ENCODE data around the gene ATR.
"Not testable (repeated sequence)": the region's sequence is repeated elsewhere in the genome, so short reads cannot be mapped to it uniquely, and the experiment has no call there.

Gene ATR

GRCh38 chr3:142460689-142461088 lies 117.8 kb downstream of the ATR start:
- no peak for TF ChIP-seq ZNF274 (IDR thresholded peaks at IDR 0.05; ENCODE audit: low read depth, low read length)

GRCh38 chr3:142459929-142460328 lies 118.6 kb downstream of the ATR start:
- no peak for TF ChIP-seq ZNF274 (IDR thresholded peaks at IDR 0.05; ENCODE audit: low read depth, low read length)
- H3K4me3 ChIP-seq (ENCODE audit: low read length), result no peak overlapping the region

More at GRCh38 chr3:142460689-142461088, 117.8 kb downstream of the ATR start:
- H3K4me3 ChIP-seq (ENCODE audit: low read length), result no peak overlapping the region

GRCh38 chr3:142459096-142459495 lies 119.4 kb downstream of the ATR start:
- H3K4me3 ChIP-seq (ENCODE audit: low read length), result no peak overlapping the region
- no peak for TF ChIP-seq ZNF274 (IDR thresholded peaks at IDR 0.05; ENCODE audit: low read depth, low read length)

- TF ChIP-seq ZNF274 (IDR thresholded peaks at IDR 0.05; ENCODE audit: low read depth, low read length), result no peak
- no peak overlapping the region for H3K4me3 ChIP-seq (ENCODE audit: low read length)
Observed at GRCh38 chr3:142450881-142451280, 127.7 kb downstream of the ATR start.

- no peak for TF ChIP-seq ZNF274 (IDR thresholded peaks at IDR 0.05; ENCODE audit: low read depth, low read length)
- H3K4me3 ChIP-seq (ENCODE audit: low read length), result no peak overlapping the region
Observed at GRCh38 chr3:142450189-142450588, 128.3 kb downstream of the ATR start.

- peak within 1 kb of the TSS; percentile 90 for H3K4me3 ChIP-seq (ENCODE audit: low read length)
- no peak for TF ChIP-seq ZNF274 (IDR thresholded peaks at IDR 0.05; ENCODE audit: low read depth, low read length)
Observed at GRCh38 chr3:142447852-142448823, 130.4 kb downstream of the ATR start, which contains the start of gene XRN1. Gene XRN1 (minus strand): TSS chr3:142448037. CDS start chr3:142447944, 93 bp downstream.

- peak overlapping the region; percentile 90 for H3K4me3 ChIP-seq (ENCODE audit: low read length)
- TF ChIP-seq ZNF274 (IDR thresholded peaks at IDR 0.05; ENCODE audit: low read depth, low read length), result no peak
Observed at GRCh38 chr3:142447301-142447851, 131.2 kb downstream of the ATR start.

- TF ChIP-seq ZNF274 (IDR thresholded peaks at IDR 0.05; ENCODE audit: low read depth, low read length), result no peak
- H3K4me3 ChIP-seq (ENCODE audit: low read length), result peak overlapping the region; percentile 90
Observed at GRCh38 chr3:142445816-142446254, 132.7 kb downstream of the ATR start.

- no peak overlapping the region for H3K4me3 ChIP-seq (ENCODE audit: low read length)
- no peak for TF ChIP-seq ZNF274 (IDR thresholded peaks at IDR 0.05; ENCODE audit: low read depth, low read length)
Observed at GRCh38 chr3:142444343-142444742, 134.2 kb downstream of the ATR start.

- H3K4me3 ChIP-seq (ENCODE audit: low read length), result not testable (repeated sequence)
Observed at GRCh38 chr3:142443060-142443459, 135.5 kb downstream of the ATR start.

GRCh38 chr3:142439499-142440220 lies 138.9 kb downstream of the ATR start:
- not testable (repeated sequence) for H3K4me3 ChIP-seq (ENCODE audit: low read length)

GRCh38 chr3:142438096-142438495 lies 140.4 kb downstream of the ATR start:
- H3K4me3 ChIP-seq (ENCODE audit: low read length), result not testable (repeated sequence)

- no peak overlapping the region for H3K4me3 ChIP-seq (ENCODE audit: low read length)
- TF ChIP-seq ZNF274 (IDR thresholded peaks at IDR 0.05; ENCODE audit: low read depth, low read length), result no peak
Observed at GRCh38 chr3:142436951-142437585, 141.5 kb downstream of the ATR start.

- H3K4me3 ChIP-seq (ENCODE audit: low read length), result no peak overlapping the region
- no peak for TF ChIP-seq ZNF274 (IDR thresholded peaks at IDR 0.05; ENCODE audit: low read depth, low read length)
Observed at GRCh38 chr3:142434503-142434902, 144.0 kb downstream of the ATR start.

All from GM08714 (cell line).